IgD-negative memory B cell (primary cell): Measurements from ENCODE around the gene SLC39A5. TPM values are rescaled to one million over a fixed set of nuclear protein-coding genes. Genes with fewer than 3 reads are reported as not detected.

Experiments
- H3K27ac Mint-ChIP-seq, 3 donors: one replicate each; pipeline ENCODE4 v1.8.0; 2020 to 2022; ENCODE audit warnings: mild to moderate bottlenecking in 3 of 3, mixed read lengths in 3 of 3, moderate library complexity in 1 of 3
- H3K27me3 Mint-ChIP-seq: one replicate; pipeline ENCODE4 v1.8.0; 2021; ENCODE audit warnings: mixed read lengths
- H3K36me3 Mint-ChIP-seq: one replicate; pipeline ENCODE4 v1.8.0; 2020; ENCODE audit warnings: mild to moderate bottlenecking, mixed read lengths
- H3K4me1 Mint-ChIP-seq, 3 donors: one replicate each; pipeline ENCODE4 v1.8.0; 2020 to 2022; ENCODE audit warnings: mixed read lengths in 3 of 3, mild to moderate bottlenecking in 1 of 3
- H3K4me3 Mint-ChIP-seq, 4 donors: one replicate each; pipeline ENCODE4 v1.8.0; 2020 to 2022; ENCODE audit warnings: mild to moderate bottlenecking in 4 of 4, mixed read lengths in 4 of 4, moderate library complexity in 3 of 4
- H3K9me3 Mint-ChIP-seq, 3 donors: one replicate each; pipeline ENCODE4 v1.8.0; 2020 to 2021; ENCODE audit warnings: mixed read lengths in 3 of 3, mild to moderate bottlenecking in 1 of 3
- polyA plus RNA-seq: library from polyadenylated mRNA; unstranded; fragments of 300-500 nt; fragmentation: Illumina TruSeq; gene quantifications from one replicate; pipeline ENCODE4 v1.2.3, GENCODE V29; 2021

Gene SLC39A5
- polyA plus RNA-seq, 1 donor from 2014 or later = not detected

- H3K36me3 Mint-ChIP-seq = peaks cover 1% of the 10 kb centered on the region
- H3K27me3 Mint-ChIP-seq = no peaks in the 10 kb centered on the region
- peak overlapping the region; percentile 89 to 97 (median 95) for H3K27ac Mint-ChIP-seq
- peak overlapping the region; percentile 84 to 100 (median 92) for H3K4me3 Mint-ChIP-seq
- H3K9me3 Mint-ChIP-seq = no peaks in the 10 kb centered on the region
- H3K4me1 Mint-ChIP-seq = peaks cover 20 to 34% (median 22%) of the 10 kb centered on the region in 3 donors
These were observed 6.2 kb upstream of the SLC39A5 start for GRCh38 chr12:56223571-56224101.

GRCh38 chr12:56224102-56224701 lies 5.6 kb upstream of the SLC39A5 start, which contains the start of gene NABP2:
NABP2 (plus strand) TSS chr12:56224342; CDS start chr12:56224857, 515 bp downstream.
- peak within 1 kb of the TSS; percentile 89 to 97 (median 95) for H3K27ac Mint-ChIP-seq
- H3K4me3 Mint-ChIP-seq = peak within 1 kb of the TSS; percentile 84 to 100 (median 92)
- peaks cover 1% of the 10 kb centered on the region for H3K36me3 Mint-ChIP-seq
- H3K4me1 Mint-ChIP-seq = peaks cover 20 to 34% (median 22%) of the 10 kb centered on the region in 3 donors
- no peaks in the 10 kb centered on the region for H3K9me3 Mint-ChIP-seq
- no peaks in the 10 kb centered on the region for H3K27me3 Mint-ChIP-seq

GRCh38 chr12:56224954-56225353 lies 4.9 kb upstream of the SLC39A5 start:
- Mint-ChIP-seq H3K27ac (peak overlapping the region; percentile 65 to 97 (median 95)), H3K4me1 (peaks cover 20 to 32% (median 22%) of the 10 kb centered on the region in 3 donors), H3K36me3 (peaks cover 1% of the 10 kb centered on the region), H3K4me3 (peak overlapping the region; percentile 84 to 94 (median 91)), H3K9me3 (no peaks in the 10 kb centered on the region), H3K27me3 (no peaks in the 10 kb centered on the region)

- H3K4me1 Mint-ChIP-seq = peaks cover under 1 to 10% (median 7%) of the 10 kb centered on the region in 3 donors
- no peaks in the 10 kb centered on the region for H3K9me3 Mint-ChIP-seq
- H3K27ac Mint-ChIP-seq = no peak overlapping the region
- no peak overlapping the region for H3K4me3 Mint-ChIP-seq
- no peaks in the 10 kb centered on the region for H3K27me3 Mint-ChIP-seq
- no peaks in the 10 kb centered on the region for H3K36me3 Mint-ChIP-seq
These were observed 769 bp upstream of the SLC39A5 start for GRCh38 chr12:56229082-56229481.

GRCh38 chr12:56230432-56231183 lies 757 bp downstream of the SLC39A5 start:
- no peaks in the 10 kb centered on the region for H3K9me3 Mint-ChIP-seq
- peak overlapping the region in 1 of 3 donors; percentile 19 for H3K27ac Mint-ChIP-seq
- H3K4me1 Mint-ChIP-seq = peaks cover 0 to 2% (median 0%) of the 10 kb centered on the region in 3 donors
- no peaks in the 10 kb centered on the region for H3K36me3 Mint-ChIP-seq
- no peak overlapping the region for H3K4me3 Mint-ChIP-seq
- H3K27me3 Mint-ChIP-seq = no peaks in the 10 kb centered on the region

GRCh38 chr12:56231184-56231582 lies 1.3 kb downstream of the SLC39A5 start:
- H3K4me1 Mint-ChIP-seq = peaks cover 0 to 2% (median 0%) of the 10 kb centered on the region in 3 donors
- H3K27ac Mint-ChIP-seq = no peak overlapping the region
- no peaks in the 10 kb centered on the region for H3K27me3 Mint-ChIP-seq
- H3K9me3 Mint-ChIP-seq = no peaks in the 10 kb centered on the region
- no peaks in the 10 kb centered on the region for H3K36me3 Mint-ChIP-seq
- H3K4me3 Mint-ChIP-seq = no peak overlapping the region

GRCh38 chr12:56234746-56235436 lies 5.0 kb downstream of the SLC39A5 start:
- Mint-ChIP-seq H3K9me3 (no peaks in the 10 kb centered on the region), H3K27ac (no peak overlapping the region), H3K4me1 (peaks cover 0 to 2% (median 0%) of the 10 kb centered on the region in 3 donors), H3K36me3 (peaks cover 2% of the 10 kb centered on the region), H3K27me3 (no peaks in the 10 kb centered on the region), H3K4me3 (no peak overlapping the region)

GRCh38 chr12:56236091-56236490 lies 6.2 kb downstream of the SLC39A5 start:
- peaks cover 2% of the 10 kb centered on the region for H3K36me3 Mint-ChIP-seq
- no peak overlapping the region for H3K4me3 Mint-ChIP-seq
- H3K27ac Mint-ChIP-seq = no peak overlapping the region
- peaks cover 0 to 2% (median 0%) of the 10 kb centered on the region in 3 donors for H3K4me1 Mint-ChIP-seq
- H3K27me3 Mint-ChIP-seq = no peaks in the 10 kb centered on the region
- no peaks in the 10 kb centered on the region for H3K9me3 Mint-ChIP-seq

GRCh38 chr12:56236985-56237384 lies 7.1 kb downstream of the SLC39A5 start:
- no peaks in the 10 kb centered on the region for H3K9me3 Mint-ChIP-seq
- H3K4me1 Mint-ChIP-seq = peaks cover 3 to 7% (median 3%) of the 10 kb centered on the region in 3 donors
- H3K36me3 Mint-ChIP-seq = peaks cover 2% of the 10 kb centered on the region
- H3K27ac Mint-ChIP-seq = no peak overlapping the region
- H3K4me3 Mint-ChIP-seq = no peak overlapping the region
- H3K27me3 Mint-ChIP-seq = no peaks in the 10 kb centered on the region

- no peak overlapping the region for H3K4me3 Mint-ChIP-seq
- peaks cover 7 to 12% (median 9%) of the 10 kb centered on the region in 3 donors for H3K4me1 Mint-ChIP-seq
- no peaks in the 10 kb centered on the region for H3K27me3 Mint-ChIP-seq
- no peak overlapping the region for H3K27ac Mint-ChIP-seq
- no peaks in the 10 kb centered on the region for H3K9me3 Mint-ChIP-seq
- H3K36me3 Mint-ChIP-seq = peaks cover 2% of the 10 kb centered on the region
These were observed 7.7 kb downstream of the SLC39A5 start for GRCh38 chr12:56237552-56237951.

GRCh38 chr12:56241424-56242303 lies 11.8 kb downstream of the SLC39A5 start:
- no peaks in the 10 kb centered on the region for H3K9me3 Mint-ChIP-seq
- no peaks in the 10 kb centered on the region for H3K27me3 Mint-ChIP-seq
- peak overlapping the region in 2 of 4 donors; percentile 57 to 73 for H3K4me3 Mint-ChIP-seq
- H3K36me3 Mint-ChIP-seq = peaks cover 2% of the 10 kb centered on the region
- H3K4me1 Mint-ChIP-seq = peaks cover 7 to 16% (median 10%) of the 10 kb centered on the region in 3 donors
- peak overlapping the region; percentile 74 to 90 (median 76) for H3K27ac Mint-ChIP-seq

- H3K36me3 Mint-ChIP-seq = peaks cover 7% of the 10 kb centered on the region
- peaks cover 7 to 16% (median 10%) of the 10 kb centered on the region in 3 donors for H3K4me1 Mint-ChIP-seq
- H3K4me3 Mint-ChIP-seq = peak overlapping the region in 1 of 4 donors; percentile 17
- no peak overlapping the region for H3K27ac Mint-ChIP-seq
- H3K9me3 Mint-ChIP-seq = no peaks in the 10 kb centered on the region
- H3K27me3 Mint-ChIP-seq = no peaks in the 10 kb centered on the region
These were observed 13.1 kb downstream of the SLC39A5 start for GRCh38 chr12:56242986-56243385.

GRCh38 chr12:56243731-56244181 lies 13.9 kb downstream of the SLC39A5 start:
- Mint-ChIP-seq H3K4me3 (no peak overlapping the region), H3K9me3 (no peaks in the 10 kb centered on the region), H3K27me3 (no peaks in the 10 kb centered on the region), H3K27ac (no peak overlapping the region), H3K36me3 (peaks cover 7% of the 10 kb centered on the region), H3K4me1 (peaks cover 7 to 16% (median 10%) of the 10 kb centered on the region in 3 donors)

- H3K4me3 Mint-ChIP-seq = no peak overlapping the region
- H3K27ac Mint-ChIP-seq = no peak overlapping the region
- H3K4me1 Mint-ChIP-seq = peaks cover 7 to 16% (median 10%) of the 10 kb centered on the region in 3 donors
- no peaks in the 10 kb centered on the region for H3K9me3 Mint-ChIP-seq
- no peaks in the 10 kb centered on the region for H3K27me3 Mint-ChIP-seq
- peaks cover 7% of the 10 kb centered on the region for H3K36me3 Mint-ChIP-seq
These were observed 14.6 kb downstream of the SLC39A5 start for GRCh38 chr12:56244494-56244893.
